ENCODE measurements around the gene FTO.
"Not testable (repeated sequence)": the region's sequence is repeated elsewhere in the genome, so short reads cannot be mapped to it uniquely, and the experiment has no call there.

The FTO gene

GRCh38 chr16:53832896-53833544, 129.1 kb downstream of the FTO start:
- DNase-seq, result no peak

GRCh38 chr16:53836142-53836541, 132.2 kb downstream of the FTO start:
- no peak for DNase-seq

DNA sequence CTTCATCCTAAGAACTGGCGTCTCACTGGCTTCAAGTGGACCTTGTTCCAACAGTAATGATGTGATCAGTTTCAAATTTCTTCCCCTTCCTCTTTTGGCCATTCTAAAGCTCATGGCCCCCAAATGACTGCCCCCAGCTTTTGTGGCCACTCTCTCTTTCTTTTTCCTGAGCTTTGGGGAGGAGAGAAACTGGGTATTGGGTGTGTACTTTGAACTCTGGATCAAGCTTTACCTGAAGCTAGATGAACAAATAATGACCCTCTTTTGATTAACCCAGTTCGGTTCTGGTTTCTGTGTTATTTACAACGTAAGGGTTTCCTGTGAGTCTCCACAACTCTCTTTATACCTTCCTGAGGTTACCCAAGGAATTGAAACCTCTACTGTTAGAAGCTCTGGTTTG, 132.7 kb downstream of the FTO start:
- no peak for DNase-seq

DNA sequence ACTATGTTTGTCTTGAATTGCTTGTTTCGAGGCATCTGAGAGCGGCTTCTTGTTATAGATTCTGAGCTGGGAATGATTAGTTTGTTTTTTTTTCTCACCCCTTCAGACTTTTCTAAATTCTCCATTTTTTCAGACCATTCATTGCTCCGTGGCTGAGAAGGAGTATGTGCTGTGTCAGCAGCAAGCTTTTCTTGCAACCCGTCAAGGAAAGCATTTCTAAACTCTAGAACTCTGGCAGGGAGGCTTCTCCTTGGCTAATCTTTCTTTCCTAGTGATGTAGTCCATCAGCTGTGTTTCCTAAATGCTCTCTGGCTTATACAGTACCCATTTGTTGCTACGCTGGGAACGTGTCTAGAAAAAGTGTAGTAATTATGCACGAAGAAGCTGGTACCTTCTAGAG, 133.5 kb downstream of the FTO start:
- DNase-seq, result no peak

DNA sequence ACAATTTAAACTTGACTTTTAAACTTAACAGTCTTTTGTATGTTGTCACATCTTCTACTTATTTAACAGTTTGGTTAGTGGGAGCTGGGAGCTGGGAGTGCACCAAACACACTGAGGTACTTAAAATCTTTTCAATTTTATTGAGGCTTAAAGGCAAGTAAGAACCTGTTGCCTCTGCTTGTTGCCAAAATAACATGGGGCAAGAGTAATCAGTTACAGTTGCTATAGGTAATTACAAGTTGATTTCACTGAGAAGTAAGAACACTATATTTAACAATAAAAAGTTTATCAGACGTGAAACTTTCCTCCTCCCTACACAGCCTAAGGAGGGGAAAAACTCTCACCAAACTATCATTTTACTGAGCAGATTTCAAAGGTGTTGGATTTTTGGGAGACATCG, 135.2 kb downstream of the FTO start:
- DNase-seq, result no peak

DNA sequence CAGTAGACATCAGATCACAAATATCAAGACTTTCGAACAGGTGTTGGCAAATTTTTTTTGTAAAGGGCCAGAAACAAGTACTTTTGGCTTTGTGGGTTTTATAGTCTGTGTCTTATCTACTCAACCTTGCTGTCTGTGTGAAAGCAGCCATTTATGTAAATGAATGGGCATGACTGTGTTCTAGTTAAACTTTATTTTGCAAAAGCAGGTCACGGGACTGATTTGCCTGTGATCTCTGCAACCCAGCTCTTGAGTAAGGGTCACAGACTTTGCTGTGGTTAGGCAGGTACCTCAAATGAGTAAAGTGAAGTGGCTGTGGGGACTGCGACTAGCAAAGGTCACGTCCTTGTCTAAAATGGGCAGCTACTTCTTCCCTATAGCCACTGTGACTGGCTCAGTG, 136.5 kb downstream of the FTO start:
- DNase-seq, result no peak

DNA sequence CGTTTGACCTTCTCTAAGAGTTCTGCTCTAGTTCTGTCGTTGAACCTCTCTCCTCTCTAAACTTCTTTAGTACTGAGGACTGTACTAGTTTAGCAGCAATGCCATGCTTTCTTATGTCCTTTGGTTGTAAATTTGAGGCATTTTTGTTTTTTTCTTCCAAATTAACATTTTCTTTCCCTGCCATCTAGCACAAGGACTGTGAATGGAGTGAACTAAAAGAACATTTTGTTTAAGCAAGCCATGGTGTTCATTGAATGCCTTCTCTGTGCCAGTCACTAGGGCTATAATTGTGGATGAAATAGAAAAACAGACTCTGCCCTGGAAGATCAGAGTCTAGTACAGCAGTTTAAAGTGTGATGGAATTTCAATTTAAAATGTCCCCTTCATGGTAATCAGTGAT, 137.9 kb downstream of the FTO start:
- DNase-seq, result no peak

DNA sequence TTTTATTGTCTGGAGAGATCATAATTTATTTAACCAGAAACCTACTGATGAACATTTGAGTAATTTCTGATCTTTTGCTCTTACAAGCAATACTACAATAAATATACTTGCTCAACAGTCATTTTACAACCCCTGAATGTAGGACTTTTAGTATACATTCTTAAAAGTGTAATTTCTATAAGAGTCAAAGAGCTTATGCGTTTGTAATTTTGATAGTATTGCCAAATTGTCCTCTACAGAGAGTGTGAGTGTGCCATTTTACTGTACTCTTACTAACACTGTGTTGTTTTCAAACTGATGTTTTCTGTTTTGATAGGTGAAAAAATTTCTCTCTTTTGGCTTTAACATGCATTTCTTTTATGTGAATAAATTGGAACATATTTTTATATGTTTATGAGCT, 139.1 kb downstream of the FTO start:
- no peak for DNase-seq

DNA sequence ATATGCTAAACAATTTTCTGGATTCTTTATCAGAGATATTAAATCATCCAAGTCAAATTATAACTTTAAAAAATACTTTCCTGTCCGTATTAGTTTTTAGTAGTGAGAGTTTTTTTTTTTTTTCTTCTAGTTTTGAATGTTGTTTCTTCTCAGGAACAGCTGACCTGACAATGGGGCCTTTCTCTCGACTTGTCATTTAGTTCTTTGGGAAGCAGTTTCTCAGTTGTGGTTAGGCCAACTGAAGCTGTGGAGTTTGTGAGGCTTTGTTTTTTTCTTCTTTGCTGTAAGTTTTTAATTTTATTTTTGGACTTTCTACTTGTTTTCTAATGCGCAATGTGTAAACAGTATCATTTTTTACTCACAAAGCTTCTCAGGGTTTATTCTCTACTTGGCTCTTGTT, 140.8 kb downstream of the FTO start:
- DNase-seq, result no peak

DNA sequence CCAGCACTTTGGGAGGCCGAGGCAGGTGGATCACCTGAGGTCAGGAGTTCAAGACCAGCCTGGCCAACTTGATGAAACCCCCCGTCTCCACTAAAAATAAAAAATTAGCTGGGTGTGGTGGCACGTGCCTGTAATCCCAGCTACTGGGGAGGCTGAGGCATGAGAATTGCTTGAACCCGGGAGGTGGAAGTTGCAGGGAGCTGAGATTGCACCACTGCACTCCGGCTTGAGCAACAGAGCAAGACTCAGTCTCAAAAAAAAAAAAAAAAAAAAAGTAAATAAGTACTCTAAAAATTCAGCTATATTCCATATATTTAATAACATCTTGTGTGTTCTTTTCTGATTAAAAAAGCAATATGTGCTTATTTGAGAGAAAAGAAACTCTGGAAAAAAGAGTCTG, 142.6 kb downstream of the FTO start:
- DNase-seq, result not testable (repeated sequence)

- no peak for DNase-seq
Observed at GRCh38 chr16:53846971-53847370, 143.0 kb downstream of the FTO start.

DNA sequence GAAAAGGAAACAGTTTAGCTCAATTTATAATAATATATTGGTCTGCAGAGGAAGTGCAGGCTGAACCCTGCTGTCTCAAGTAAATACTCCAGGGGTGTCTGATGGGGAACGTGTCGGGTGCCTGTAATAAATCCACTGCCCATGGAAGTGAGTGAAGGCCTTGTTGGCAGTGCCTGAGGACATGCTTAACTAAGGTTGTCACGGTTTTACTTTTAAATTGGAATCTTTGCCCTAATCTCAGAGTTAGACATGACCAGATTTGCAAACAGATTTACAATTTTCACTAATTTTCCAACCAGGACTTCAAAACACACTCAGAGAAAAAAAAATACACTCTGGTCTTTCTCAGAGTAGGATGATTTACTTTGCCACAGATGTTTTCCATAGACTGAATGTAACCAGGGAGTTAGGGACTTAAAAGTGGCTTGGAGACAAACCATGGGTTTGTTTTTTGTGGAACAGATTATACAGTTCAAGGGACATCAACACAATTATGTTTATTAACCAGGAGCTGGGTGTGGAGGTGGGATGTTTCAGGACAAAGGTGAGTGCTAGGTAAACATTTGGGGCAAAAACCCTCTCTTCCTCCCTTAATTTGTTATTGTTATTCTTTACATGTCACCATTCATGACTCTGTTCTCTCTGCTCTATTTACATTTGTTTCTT, 144.5 kb downstream of the FTO start:
- no peak for DNase-seq

- DNase-seq, result no peak
Observed at GRCh38 chr16:53848950-53849349, 145.0 kb downstream of the FTO start.

- no peak for DNase-seq
Observed at GRCh38 chr16:53849585-53849984, 145.6 kb downstream of the FTO start.

- DNase-seq, result no peak
Observed at GRCh38 chr16:53849994-53850393, 146.0 kb downstream of the FTO start.

GRCh38 chr16:53852678-53853077, 148.7 kb downstream of the FTO start:
- no peak for DNase-seq

DNA sequence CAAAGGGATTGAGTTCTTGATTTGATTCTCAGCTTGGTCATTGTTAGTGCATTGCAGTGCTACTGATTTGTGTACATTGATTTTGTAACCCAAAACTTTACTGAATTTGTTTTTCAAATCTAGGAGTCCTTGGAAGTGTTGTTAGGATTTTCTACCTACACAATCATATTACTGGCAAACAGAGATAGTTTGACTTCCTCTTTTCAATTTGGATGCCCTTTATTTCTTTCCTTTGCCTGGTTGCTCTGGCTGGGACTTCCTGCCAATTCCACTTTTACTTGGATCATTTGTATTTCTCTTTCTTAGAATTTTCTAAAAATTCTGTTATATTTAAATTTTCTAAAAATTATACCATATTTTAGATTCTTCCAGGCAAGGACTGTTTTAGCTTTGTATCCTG, 151.1 kb downstream of the FTO start:
- DNase-seq, result no peak

GRCh38 chr16:53855511-53855910, 151.6 kb downstream of the FTO start:
- no peak for DNase-seq

GRCh38 chr16:53859995-53860540, 156.1 kb downstream of the FTO start:
- DNase-seq, result no peak

GRCh38 chr16:53863861-53864260, 159.9 kb downstream of the FTO start:
- no peak for DNase-seq

- no peak for DNase-seq
Observed at GRCh38 chr16:53864819-53865493, 161.0 kb downstream of the FTO start.

GRCh38 chr16:53865494-53865863, 161.5 kb downstream of the FTO start:
- no peak for DNase-seq

- no peak for DNase-seq
Observed at GRCh38 chr16:53866520-53866919, 162.6 kb downstream of the FTO start.

DNA sequence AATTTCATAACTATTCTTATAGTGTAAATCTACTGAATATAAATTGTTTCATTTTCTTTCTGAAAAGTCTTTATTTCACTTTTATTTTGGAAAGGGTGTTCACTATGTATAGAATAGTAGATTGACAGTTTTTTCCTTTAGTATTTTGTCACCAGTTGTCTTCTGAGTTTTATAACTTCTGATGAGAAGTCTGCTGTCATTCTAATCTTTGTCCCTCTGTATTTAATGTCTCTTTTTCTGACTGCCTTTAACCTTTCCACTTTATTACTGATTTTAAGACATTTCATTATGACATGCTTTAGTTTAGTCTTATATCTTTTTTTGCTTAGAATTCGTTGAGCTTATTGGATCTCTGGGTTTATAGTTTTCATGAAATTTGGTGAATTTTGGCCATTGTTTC, 166.9 kb downstream of the FTO start:
- DNase-seq, result no peak
